Skin of body (tissue), 2 donors: ENCODE results near the gene PRDM10. TPM values are rescaled to one million over a fixed set of nuclear protein-coding genes. Genes with fewer than 3 reads are reported as not detected.

Experiments
- DNase-seq: peaks from one replicate; lab custom pipeline; 2025; lab: John Stamatoyannopoulos, UW
- total RNA-seq: library from RNA; depleted of rRNA; stranded (reverse); fragments of >200 nt; gene quantifications from one replicate; pipeline ENCODE4 v1.2.3, GENCODE V29; 2014

The PRDM10 gene
- total RNA-seq, 1 donor from 2014 or later = 5.7 TPM

DNA sequence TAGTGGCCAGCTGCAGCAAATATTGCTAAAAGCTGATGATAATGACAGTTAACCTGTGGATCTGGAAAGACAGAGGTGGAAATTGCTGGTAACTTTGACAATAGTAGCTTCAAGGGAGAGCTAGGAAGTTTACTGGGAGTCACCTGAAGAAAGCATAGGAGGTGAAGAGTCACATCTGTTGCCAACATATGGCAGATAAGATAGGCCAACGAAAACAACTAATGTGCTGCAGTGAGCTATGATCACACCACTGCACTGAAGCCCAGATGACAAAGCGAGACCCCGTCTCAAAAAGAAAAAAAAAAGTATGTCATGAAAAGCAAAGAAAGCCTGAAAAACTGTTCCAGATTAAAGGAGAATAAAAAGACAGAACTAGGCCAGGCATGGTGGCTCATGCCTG lies 4.3 kb upstream of the PRDM10 start:
- DNase-seq = no peak

DNA sequence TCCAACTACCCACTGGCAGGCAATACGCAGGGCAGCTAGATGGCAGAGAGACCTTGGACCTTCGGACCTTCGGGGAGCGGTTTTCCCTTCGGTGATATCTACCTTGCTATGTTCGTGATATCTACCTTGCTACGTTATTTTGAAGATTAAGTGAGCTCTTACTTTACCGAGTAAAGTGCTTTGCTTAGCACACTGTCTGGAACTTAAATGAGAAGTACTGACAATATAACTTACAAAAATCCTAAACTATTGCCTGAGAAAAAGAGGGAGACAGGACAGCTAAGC lies 1.0 kb upstream of the PRDM10 start:
- DNase-seq = no peak

DNA sequence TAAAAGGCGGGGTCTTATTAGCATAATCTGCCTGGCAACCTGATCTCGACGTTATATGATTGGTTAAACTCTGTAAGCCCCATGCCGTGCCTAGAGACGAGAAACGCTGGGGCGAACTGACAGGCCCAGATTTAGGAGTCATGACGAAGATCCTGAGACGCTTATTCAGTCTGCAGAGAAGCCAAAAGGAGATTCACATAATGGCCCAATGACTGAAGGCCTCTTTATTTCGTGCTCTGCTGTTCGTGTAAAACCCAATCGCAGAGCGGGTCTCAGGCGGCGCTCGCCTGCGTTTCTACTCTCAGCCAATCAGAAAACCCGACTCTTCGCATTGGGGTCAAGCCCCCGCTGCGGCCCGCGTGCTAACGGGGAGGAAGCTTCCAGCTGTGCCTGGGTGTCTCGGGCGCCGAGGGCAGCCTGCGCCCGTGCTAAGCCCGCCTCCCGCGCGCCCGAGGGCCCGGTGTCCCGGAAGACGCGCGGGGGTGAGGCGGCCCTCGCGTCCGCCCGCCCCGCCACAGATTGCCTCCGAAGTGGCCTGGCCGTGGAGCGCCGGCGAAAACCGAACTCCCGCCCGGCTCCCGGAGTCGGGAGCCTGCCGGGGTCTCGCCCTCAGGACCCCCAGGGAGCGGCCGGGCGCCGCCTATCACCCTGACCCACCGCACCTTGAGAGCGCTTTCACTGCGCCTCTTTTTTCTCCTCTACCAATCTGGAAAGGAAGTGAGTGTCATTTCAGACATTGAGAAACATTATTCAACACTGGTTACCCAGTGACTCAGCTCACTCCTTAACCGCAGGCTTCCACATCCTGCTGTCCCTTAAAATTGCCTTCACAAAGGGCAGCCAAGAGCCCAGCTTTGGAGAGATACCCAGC lies 446 bp upstream of the PRDM10 start:
- peak; percentile 99 for DNase-seq

DNA sequence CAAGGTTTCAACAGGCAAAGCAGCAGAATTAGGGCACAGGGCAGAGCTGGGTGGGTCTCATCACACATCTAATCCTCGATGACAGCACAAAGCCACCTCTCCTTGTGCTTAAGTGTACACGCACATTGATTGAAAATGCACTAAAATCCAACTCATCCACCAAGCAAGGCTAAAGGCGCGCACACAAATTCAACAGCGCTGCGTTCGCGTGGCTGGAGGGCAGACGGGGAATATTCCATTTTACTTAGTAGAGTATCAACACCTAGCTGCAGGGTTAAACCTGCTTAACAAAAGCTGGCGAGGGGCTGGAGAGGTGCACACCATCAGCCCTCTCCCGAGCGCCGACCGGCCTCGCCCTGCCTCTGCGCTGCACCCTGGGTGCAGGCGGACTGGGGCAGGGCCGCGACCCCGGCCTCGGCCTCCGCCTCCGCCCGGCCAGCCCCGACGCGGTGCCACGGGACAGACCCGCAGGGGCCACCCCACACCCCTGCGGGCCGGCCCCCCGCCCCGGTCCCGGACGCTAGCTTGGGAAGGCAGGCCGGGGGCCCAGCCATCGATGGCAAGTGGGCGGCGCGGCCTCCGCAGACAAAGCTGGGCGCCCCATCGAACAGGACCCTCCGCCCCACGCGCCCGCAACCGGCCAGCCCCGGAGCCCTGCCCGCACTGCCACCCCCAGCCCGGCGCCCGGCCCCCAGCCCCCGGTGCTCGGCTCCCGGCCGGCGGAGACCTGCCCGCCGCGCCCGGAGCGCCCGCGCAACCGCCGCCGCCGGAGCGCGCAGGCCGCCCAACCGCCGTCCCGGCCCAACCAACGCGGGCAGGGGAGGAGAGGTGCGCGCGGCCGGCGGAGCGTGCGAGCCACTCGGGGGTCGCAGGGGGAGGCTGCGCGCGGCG lies 929 bp downstream of the PRDM10 start:
- no peak for DNase-seq

DNA sequence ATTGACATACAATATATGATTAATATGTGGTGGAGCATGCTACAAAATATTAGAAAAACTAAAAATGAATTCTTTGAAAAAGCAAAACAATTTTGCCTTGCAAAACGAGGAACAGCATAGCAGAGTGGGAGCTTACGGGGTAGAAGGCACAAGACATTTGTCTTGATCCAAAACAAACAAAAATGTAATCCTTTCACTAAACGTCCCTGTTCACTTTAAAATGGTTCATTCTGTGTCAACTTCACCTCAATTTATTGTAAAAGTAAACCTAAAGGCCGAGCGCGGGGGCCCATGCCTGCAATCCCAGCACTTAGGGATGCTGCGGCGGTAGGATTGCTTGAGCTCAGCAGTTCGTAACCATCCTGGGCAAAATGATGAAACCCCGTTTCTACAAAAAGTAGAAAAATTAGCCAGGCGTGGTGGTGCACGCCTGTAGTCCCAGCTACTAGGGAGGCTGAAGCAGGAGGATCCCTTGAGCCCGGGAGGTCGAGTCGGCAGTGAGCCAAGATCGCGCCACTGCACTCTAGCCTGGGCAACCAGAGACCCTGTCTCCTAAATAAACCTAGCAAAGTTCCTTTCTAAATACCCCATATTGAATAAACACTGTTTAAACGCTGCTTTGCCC lies 2.0 kb downstream of the PRDM10 start:
- no peak for DNase-seq

DNA sequence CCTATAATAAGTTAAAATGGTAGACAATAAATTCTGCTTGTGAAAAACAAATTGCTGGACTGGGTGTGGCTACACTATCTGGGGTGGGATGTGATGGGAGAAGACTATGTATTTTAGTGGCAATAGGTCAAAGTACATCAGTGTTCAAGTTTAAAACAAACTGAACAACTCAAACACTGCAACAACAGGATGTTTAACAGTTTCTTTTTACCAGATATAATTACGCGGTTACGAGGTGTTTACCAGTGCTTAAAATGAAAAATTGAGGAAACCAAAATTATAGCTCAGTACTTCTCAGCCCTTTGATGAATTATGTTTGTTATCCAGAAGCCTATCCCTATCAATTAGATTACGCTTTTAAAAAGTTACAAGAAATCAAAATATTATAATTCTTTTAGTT lies 3.2 kb downstream of the PRDM10 start:
- no peak for DNase-seq

DNA sequence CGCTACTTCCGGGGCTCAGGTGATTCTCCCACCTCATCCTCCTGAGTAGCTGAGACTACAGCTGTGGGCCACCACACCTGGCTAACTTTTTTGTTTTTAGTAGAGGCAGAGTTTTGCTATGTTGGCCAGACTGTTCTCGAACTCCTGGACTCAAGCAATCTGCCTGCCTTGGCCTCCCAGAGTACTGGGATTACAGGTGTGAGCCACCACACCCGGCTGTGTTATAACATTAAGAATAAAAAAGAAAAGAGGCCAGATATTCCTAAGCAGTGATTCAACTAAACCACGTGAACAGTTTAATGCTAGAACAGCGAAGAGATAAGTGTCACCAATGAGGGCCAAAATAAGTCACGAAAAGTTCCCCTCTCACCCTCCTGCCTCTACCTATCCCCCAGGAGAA lies 3.7 kb downstream of the PRDM10 start:
- DNase-seq = no peak

DNA sequence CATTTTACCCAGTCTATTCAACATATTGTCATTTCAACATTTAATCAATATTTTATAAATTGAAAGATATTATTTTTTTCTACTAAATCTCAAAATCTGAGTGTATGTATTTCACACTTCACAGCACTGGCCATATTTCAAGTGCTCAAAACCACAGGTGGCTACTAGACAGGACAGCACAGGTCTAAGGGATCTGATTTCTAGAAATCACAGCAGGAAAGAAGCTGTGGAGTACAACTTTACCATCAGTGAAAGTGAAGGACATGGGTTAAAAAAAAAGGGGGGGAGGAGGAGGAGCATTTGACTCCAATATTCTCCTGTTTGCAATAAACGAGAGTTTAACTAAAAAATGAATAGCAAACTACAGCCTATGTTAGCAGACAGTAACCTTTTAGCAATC lies 4.5 kb downstream of the PRDM10 start:
- no peak for DNase-seq

DNA sequence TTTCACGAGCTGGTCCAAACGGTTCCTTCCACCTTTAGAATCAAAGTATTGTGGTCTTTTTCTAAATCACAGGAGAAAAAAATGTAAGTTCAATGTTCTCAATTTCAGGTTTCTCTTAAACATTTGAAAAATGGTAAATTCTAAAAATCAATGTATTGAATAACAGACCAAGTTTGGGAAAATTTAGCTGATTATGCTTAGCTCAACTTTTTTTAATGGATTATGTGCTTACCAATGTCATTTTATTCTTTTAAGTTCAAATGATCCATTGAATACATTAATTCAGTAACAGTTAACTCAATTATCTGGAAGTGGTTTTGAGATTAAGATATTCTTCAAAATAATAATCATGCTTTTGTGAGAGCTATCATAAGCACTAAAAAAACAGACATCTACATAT lies 5.1 kb downstream of the PRDM10 start:
- no peak for DNase-seq

DNA sequence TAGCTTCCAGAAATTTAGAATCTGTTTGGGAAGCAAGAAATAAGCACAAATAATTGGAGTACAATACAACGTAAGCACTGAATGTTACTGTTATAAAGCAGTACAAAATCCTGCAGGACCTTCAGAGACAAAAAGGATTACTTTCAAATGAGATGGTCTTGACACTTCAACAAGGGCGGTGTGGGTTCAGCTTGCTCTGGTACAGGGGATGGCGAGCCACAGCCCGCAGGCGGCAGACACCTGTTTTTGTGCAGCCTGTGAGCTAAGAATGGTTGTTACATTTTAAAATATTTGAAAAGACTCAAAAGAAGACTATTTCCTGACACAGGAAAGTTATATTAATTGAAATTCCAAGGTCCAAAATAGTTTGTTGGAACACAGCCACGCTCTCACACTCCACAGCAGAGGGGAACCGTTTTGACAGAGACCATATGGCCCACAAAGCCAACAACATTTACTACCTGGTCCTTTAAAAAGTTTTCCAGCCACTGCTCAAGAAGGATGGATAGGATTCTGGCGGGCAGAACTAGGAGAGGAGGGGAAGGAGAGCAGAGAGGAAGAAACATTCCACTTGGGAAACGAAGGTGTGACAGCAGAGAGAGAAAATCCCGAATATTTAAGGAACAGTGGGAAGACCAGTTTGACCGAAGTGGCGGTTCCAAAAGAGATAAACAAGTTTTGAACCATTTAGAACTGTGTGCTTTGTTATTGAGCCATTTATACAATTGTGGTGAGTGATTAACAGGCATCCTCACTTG lies 6.3 kb downstream of the PRDM10 start:
- no peak for DNase-seq

DNA sequence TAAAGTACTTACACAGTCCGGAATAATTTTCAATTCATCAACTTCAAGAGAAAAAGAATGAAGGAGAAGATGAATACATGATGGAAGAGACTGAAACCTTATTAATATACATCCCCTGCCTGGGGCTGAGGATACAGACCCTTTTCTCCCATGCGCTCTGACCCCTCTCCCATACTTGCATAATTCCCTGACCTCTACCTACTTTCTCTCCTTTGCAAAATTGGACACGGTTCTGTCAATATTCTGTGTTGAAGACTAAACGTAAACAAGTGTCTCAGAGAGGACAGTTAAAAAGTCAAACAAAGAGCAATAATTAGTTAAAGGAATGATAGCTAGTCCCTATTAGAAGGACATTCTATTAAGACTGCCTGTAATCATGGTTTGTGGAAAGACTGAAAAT lies 7.5 kb downstream of the PRDM10 start:
- no peak for DNase-seq

DNA sequence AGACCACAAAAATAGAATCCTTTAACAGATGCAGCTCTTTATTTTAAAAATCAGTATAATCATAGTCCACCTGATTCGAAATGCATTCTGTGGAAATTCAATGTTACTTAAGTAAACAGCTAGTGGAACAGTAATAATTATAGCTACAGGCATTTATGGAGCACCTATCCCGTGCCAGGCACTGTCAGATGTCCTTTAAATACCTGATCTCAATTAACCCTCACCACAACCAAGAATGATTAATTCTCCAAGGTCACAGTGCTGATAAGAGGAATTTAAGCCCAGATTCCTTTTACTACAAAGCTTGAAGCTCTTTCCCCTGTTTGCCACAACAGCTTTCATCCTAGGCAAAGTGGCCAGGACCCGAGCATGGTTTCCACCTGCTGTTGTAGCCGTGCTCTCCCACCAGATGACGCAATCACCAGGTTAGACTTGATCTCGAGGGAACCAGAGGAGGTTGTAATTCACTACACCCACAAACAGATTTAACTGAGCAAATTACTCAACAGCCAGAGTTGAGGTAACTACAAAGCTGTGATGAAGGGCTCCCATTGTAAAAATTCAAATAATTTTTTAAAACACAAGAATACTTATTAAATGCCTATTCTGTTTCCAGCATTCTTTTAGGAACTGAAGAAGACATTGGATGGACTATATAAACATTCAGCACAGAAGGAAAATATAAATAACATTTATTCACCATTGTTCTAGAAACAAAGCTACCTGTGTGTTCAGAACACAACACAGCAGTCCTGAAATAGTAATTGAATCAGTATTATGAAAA lies 10.3 kb downstream of the PRDM10 start:
- no peak for DNase-seq

DNA sequence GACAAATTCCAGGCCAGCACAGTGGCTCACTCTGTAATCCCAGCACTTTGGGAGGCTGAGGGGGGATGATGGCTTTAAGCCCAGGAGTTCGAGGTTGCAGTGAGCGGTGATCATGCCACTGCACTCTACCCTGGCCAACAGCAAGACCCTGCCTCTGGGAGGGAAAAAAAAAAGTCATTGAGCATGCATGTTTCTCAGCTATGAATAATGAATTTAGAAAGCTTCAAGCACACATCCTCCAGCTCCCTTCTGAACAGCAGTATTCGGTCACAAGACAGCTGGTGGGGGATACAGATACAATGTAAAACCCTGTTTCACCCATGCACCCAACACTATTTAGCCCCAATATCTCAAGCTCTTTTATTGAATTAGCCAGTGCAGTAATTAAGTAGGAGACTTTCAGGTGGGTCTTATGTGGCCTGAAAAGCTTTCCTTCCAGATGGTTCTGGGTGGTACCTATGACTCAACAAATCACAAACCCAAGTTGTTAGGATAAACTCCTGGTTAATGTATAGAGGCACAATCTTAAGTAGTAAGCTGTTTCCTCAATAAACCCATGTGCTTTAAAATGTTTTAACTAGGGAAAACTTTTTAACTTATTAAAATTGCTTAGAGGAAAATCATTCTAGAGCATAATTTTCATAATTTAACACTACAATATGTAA lies 13.4 kb downstream of the PRDM10 start:
- no peak for DNase-seq

DNA sequence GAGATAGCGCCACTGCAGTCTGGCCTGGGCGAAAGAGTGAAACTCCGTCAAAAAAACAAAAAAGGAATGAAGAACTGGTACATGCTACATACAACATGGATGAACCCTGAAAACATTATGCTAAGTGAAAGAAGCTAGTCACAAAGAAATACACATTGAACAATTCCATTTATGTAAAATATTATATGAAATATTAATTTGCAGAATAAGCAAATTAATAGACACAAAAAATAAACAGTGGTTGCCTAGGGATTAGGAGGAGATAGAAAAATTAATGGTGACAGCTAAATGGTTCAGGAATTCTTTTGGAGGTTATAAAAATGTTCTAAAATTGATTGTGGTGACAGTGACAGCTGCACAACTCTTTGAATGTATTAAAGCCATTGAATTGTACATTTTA lies 14.7 kb downstream of the PRDM10 start:
- no peak for DNase-seq

DNA sequence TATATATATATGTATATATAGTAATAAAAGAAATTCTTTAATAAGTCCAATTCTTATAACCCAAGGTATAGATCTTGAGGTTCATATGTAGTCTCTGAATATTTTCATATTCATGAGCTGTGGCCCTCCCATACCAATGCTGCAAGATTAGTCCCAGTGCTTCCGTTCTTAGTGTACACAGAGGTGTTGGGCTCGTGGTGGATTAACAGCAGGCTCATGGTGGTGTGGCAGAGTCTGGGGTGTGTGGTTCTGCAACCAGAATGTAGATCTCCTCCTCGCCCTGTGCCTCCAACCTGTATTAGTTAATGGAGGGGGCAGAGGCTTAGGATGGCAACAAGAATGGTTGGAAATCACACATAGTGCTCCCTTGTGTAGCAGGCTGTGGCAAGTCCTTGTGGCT lies 16.8 kb downstream of the PRDM10 start:
- no peak for DNase-seq

DNA sequence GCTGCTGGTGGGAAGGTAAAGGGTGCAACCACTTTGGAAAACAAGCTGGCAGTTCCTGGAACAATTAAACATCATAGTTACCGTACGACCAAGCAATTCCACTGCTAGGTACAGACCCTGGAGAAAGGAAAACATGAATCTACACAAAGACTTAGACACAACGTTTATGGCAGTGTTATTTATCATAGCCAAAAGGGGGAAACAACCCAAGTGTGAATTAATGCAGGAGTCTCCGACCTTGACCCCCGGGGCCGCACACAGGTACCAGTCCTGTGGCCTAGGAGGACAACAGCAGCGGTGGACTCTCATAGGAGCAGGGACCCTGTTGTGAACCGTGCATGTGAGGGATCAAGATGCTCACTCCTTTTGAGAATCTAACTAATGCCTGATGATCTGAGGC lies 22.5 kb downstream of the PRDM10 start:
- no peak for DNase-seq

DNA sequence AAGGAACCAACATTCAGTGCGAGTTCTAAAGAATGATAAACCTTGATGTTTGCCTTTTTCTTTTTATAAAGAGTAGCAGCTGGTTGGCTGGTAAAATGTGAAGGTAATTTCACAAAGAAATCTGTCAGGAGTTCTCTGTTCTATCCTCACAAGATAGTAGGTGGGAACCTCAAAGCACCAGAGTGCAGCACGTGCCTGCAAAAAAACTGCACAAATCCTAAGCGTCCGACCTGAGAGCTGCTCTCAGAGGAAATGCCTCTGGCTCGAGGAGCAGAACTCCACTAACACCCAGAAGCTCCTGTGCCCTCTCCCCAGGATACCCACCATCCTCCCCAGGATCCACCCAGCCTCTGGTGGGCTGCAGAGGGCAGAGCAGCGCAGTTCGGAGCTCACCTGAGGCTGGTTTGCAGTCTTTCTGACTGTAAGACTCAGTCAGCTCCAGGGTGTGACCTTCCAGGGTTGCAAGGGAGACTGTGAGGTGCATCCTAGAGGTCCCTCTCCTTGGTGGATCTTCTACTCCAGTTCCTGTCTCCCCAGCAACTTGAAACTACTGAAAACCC lies 23.5 kb downstream of the PRDM10 start:
- DNase-seq = no peak

DNA sequence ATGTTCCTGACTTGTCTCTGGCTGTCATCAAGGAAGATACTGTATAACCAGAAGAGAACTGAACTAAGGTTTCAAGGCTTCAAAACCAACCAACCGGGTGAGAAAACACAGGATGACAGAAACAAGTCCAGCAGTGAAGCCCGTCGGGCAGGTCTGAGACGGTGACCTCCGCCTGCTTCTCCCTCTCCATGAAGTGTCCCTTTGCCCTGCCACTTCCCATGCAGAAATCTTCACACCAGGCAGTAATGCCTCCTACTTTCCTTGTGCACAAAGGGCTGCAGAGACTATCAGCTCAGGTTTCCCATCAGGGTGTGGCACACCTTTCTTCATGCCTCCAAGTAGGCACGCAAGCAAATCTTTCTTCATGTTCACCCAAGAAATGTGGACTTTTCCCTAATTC lies 24.2 kb downstream of the PRDM10 start:
- no peak for DNase-seq

DNA sequence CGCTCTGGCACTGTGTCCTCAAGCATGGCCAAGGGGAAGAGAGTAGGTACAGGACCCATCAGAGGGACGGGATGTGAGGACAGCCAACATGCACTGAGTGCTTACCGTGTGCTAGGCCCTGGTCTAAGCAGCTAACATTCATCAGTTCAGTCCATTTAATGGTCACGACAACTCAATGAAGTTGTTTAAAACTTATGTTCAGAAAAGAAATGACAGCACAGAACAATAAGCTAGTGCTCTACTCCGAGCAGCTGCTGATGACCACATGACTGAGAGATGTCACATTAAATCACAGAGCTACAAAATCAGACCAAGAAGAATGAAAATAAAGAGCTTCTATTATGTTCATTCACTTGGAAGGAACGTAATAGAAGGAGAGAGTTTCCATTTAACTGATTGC lies 26.3 kb downstream of the PRDM10 start:
- no peak for DNase-seq

DNA sequence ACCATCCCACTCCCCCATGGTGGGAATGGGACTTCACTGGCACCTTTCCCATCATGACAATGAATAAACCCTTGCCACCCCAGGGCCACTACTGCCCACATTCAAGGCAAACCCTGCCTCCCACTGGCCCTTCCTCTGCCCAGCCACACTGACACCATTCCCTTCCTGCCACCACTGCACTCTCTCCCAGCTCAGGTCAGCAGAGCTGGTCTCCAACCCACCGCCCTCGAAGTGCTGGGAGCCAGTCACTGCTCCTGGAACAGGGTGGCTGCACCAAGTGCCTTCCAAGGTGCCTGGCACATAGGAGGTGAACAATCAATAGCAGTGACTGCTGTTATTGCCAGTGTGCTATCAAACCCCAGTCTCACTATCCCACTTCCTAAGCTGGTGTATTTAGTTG lies 27.1 kb downstream of the PRDM10 start:
- DNase-seq = no peak
